Measurements from ENCODE around the gene CDHR1. TPM values are rescaled to one million over a fixed set of nuclear protein-coding genes. Genes with fewer than 3 reads are reported as not detected.

CDHR1 gene
- total RNA-seq, 1 donor from 2014 or later, result 2.5 TPM

DNA sequence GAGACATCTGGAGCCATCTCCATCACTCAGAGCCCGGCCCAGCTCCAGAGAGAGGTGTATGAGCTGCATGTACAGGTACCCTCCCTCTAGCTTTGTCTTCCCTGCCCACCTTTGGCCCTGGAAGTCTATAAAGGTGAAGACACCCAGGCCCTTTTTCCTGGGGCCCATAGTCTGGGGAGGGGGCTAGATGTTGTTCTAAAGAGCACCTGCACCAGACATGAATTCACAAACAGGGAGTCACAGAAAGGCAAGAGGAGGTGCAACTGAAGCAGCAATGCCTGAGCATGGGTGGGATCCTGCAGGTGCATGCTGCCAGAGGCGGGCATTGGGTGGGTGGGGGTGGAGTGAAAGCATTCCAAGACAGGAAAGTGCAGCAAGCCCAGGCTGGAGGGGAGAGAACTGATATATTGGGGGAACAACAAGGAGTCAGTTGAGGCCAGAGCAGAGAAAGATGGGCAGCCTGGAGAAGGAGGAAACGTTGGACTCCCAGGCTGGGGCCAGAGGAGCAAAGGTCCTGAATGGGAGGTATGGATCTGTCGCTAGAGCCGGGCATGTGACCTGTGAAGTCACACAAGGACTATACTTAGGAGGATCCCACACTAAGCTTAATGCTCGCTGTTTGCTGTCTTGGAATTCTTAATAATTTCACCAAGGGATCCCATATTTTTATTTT lies 11.7 kb downstream of the CDHR1 start:
- H3K4me3 ChIP-seq (ENCODE audit: low read depth, low read length), result no peak overlapping the region
- TF ChIP-seq, protein P1, sequence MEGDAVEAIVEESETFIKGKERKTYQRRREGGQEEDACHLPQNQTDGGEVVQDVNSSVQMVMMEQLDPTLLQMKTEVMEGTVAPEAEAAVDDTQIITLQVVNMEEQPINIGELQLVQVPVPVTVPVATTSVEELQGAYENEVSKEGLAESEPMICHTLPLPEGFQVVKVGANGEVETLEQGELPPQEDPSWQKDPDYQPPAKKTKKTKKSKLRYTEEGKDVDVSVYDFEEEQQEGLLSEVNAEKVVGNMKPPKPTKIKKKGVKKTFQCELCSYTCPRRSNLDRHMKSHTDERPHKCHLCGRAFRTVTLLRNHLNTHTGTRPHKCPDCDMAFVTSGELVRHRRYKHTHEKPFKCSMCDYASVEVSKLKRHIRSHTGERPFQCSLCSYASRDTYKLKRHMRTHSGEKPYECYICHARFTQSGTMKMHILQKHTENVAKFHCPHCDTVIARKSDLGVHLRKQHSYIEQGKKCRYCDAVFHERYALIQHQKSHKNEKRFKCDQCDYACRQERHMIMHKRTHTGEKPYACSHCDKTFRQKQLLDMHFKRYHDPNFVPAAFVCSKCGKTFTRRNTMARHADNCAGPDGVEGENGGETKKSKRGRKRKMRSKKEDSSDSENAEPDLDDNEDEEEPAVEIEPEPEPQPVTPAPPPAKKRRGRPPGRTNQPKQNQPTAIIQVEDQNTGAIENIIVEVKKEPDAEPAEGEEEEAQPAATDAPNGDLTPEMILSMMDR (conservative IDR thresholded peaks at IDR 0.05; ENCODE audit: low read depth, low read length), result no peak
- DNase-seq (ENCODE audit: low read depth), result no peak

DNA sequence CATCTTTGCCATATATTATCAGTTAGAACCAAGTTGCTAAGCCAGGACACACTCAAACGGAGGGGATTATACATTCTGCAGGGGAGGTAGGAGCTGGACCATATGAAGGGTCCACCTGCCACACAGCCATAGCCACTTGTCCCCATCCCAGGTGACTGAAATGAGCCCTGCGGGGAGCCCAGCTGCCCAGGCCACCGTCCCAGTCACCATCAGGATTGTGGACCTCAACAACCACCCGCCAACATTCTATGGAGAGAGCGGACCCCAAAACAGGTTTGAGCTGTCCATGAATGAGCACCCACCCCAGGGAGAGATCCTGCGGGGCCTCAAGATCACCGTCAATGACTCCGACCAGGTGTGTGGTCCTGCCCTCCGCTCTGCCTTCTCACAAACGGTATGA lies 13.7 kb downstream of the CDHR1 start:
- no peak for DNase-seq (ENCODE audit: low read depth)
- no peak overlapping the region for H3K4me3 ChIP-seq (ENCODE audit: low read depth, low read length)
- TF ChIP-seq, protein P1 (conservative IDR thresholded peaks at IDR 0.05; ENCODE audit: low read depth, low read length), result no peak

DNA sequence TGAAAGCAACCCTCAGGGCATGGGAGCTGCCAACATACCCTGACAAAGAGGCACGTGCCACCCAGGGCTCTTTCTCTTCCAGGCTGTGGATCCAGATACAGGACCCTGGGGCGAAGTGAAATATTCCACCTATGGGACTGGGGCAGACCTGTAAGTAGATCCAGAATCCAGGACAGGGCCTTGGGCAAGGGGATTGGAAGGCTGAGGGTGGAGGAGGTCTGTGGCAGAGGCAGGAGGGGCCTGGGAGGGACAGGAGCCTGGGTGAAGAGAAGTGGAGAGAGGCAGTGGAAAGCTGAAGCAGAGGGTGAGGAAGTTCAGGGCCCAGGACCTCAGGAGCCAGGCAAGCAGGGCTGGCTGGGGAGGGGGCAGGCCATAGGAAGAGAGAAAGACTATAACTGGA lies 17.2 kb downstream of the CDHR1 start:
- H3K4me3 ChIP-seq (ENCODE audit: low read depth, low read length), result no peak overlapping the region
- DNase-seq (ENCODE audit: low read depth), result no peak
- TF ChIP-seq, protein P1 (conservative IDR thresholded peaks at IDR 0.05; ENCODE audit: low read depth, low read length), result no peak

DNA sequence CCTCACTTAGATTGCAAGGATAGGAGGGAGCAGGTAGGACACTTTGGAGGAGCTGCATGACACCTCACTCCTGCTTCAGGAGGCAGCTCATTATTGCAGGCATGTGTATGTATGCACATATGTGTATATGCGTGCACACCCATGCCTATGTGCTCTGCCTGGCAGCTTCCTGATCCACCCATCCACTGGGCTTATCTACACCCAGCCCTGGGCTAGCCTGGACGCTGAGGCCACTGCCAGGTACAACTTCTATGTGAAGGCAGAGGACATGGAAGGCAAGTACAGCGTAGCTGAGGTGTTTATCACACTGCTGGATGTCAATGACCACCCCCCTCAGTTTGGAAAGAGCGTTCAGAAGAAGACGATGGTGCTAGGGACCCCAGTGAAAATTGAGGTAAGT lies 17.7 kb downstream of the CDHR1 start:
- H3K4me3 ChIP-seq (ENCODE audit: low read depth, low read length), result no peak overlapping the region
- DNase-seq (ENCODE audit: low read depth), result no peak
- TF ChIP-seq, protein P1 (conservative IDR thresholded peaks at IDR 0.05; ENCODE audit: low read depth, low read length), result no peak

DNA sequence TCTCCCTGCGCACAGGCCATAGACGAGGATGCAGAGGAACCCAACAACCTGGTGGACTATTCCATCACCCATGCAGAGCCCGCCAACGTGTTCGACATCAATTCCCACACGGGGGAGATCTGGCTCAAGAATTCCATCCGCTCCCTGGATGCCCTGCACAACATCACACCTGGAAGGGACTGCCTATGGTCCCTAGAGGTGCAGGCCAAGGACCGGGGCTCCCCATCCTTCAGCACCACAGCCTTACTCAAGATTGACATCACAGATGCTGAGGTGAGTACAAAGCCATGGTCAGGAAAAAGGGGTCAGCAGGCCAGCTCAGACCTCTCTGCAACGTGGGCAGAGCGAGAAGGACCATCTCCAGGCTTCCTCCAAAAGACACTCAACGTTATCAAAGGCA lies 18.7 kb downstream of the CDHR1 start:
- DNase-seq (ENCODE audit: low read depth), result no peak

DNA sequence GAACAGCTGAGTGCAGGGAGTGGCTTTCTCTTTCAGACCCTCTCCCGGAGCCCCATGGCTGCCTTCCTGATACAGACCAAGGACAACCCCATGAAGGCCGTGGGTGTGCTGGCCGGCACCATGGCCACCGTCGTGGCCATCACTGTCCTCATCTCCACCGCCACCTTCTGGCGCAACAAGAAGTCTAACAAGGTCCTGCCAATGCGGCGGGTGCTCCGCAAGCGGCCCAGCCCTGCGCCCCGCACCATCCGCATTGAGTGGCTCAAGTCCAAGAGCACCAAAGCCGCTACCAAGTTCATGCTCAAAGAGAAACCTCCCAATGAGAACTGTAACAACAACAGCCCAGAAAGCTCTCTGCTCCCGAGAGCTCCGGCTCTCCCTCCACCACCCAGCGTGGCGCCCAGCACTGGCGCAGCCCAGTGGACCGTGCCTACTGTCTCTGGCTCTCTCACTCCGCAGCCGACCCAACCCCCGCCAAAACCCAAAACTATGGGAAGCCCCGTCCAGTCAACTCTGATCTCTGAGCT lies 19.8 kb downstream of the CDHR1 start:
- H3K4me3 ChIP-seq (ENCODE audit: low read depth, low read length), result no peak overlapping the region
- TF ChIP-seq, protein P1 (conservative IDR thresholded peaks at IDR 0.05; ENCODE audit: low read depth, low read length), result no peak
- no peak for DNase-seq (ENCODE audit: low read depth)

More for the DNA sequence above, 18.7 kb downstream of the CDHR1 start:
- no peak overlapping the region for H3K4me3 ChIP-seq (ENCODE audit: low read depth, low read length)
- TF ChIP-seq, protein P1 (conservative IDR thresholded peaks at IDR 0.05; ENCODE audit: low read depth, low read length), result no peak
